Trophoblast cell (in vitro differentiated cells and primary cell): ENCODE data around the gene SLC4A2.
"Not testable (repeated sequence)": the region's sequence is repeated elsewhere in the genome, so short reads cannot be mapped to it uniquely, and the experiment has no call there.

ENCODE experiments used
- DNase-seq, 2 donors: peaks; one replicate each; pipeline ENCODE4 v3.0.0-alpha.2; 2016
- H2AFZ ChIP-seq: 2 replicates; pipeline ENCODE4 v1.6.1; 2013; ENCODE audit warnings: low read length, moderate library complexity, mild to moderate bottlenecking; ENCODE audit not compliant: insufficient read depth, poor library complexity
- H2AK5ac ChIP-seq: 2 replicates; pipeline ENCODE4 v1.6.1; 2013; ENCODE audit warnings: mild to moderate bottlenecking, low read length
- H2BK120ac ChIP-seq: 2 replicates; pipeline ENCODE4 v1.6.1; 2013; ENCODE audit warnings: low read length, mild to moderate bottlenecking, moderate library complexity; ENCODE audit not compliant: insufficient read depth, poor library complexity
- H2BK12ac ChIP-seq: 2 replicates; pipeline ENCODE4 v1.6.1; 2013; ENCODE audit warnings: mild to moderate bottlenecking, low read length, moderate library complexity
- H2BK5ac ChIP-seq: 2 replicates; pipeline ENCODE4 v1.6.1; 2013; ENCODE audit warnings: low read length, low read depth, moderate library complexity, mild to moderate bottlenecking; ENCODE audit not compliant: poor library complexity
- H3K14ac ChIP-seq: 2 replicates; pipeline ENCODE4 v1.6.1; 2013; ENCODE audit warnings: mild to moderate bottlenecking, low read length
- H3K18ac ChIP-seq: 2 replicates; pipeline ENCODE4 v1.6.1; 2013; ENCODE audit warnings: mild to moderate bottlenecking, low read length
- H3K23ac ChIP-seq: 2 replicates; pipeline ENCODE4 v1.6.1; 2013; ENCODE audit warnings: low read length
- H3K27ac ChIP-seq: 2 replicates; pipeline ENCODE4 v1.5.1; 2013; ENCODE audit warnings: low read depth, mild to moderate bottlenecking, inconsistent platforms, low read length, moderate library complexity
- H3K27me3 ChIP-seq: 2 replicates; pipeline ENCODE4 v1.6.1; 2013; ENCODE audit warnings: inconsistent platforms, mild to moderate bottlenecking, low read length, moderate library complexity; ENCODE audit not compliant: insufficient read depth
- H3K36me3 ChIP-seq, 2 experiments: 1 replicate in 1 of 2; 2 replicates in 1 of 2; pipeline ENCODE4 v1.6.1; 2013; ENCODE audit warnings: low read length in 2 of 2, mild to moderate bottlenecking in 2 of 2, moderate library complexity in 1 of 2; ENCODE audit not compliant: insufficient read depth in 2 of 2, control insufficient read depth in 1 of 2
- H3K4ac ChIP-seq: 2 replicates; pipeline ENCODE4 v1.6.1; 2013; ENCODE audit warnings: low read depth, mild to moderate bottlenecking, low read length, moderate library complexity
- H3K4me1 ChIP-seq, 2 experiments: 1 replicate in 1 of 2; 2 replicates in 1 of 2; pipeline ENCODE4 v1.6.1; 2013; ENCODE audit warnings: low read length in 2 of 2, mild to moderate bottlenecking in 2 of 2, moderate library complexity in 1 of 2; ENCODE audit not compliant: insufficient read depth in 2 of 2, control insufficient read depth in 1 of 2
- H3K4me2 ChIP-seq: 2 replicates; pipeline ENCODE4 v1.6.1; 2013; ENCODE audit warnings: inconsistent platforms, mild to moderate bottlenecking, low read length, moderate library complexity
- H3K4me3 ChIP-seq: 2 replicates; pipeline ENCODE4 v1.5.1; 2013; ENCODE audit warnings: mild to moderate bottlenecking, low read depth, low read length, inconsistent platforms
- H3K79me1 ChIP-seq: one replicate; pipeline ENCODE4 v1.6.1; 2013; ENCODE audit warnings: low read length
- H3K79me2 ChIP-seq: 2 replicates; pipeline ENCODE4 v1.6.1; 2013; ENCODE audit warnings: low read length, mild to moderate bottlenecking; ENCODE audit not compliant: control insufficient read depth, insufficient read depth, poor library complexity
- H3K9ac ChIP-seq: 2 replicates; pipeline ENCODE4 v1.6.1; 2013; ENCODE audit warnings: mild to moderate bottlenecking, low read length
- H3K9me3 ChIP-seq: 2 replicates; pipeline ENCODE4 v1.6.1; 2013; ENCODE audit warnings: low read depth, mild to moderate bottlenecking, control low read depth, inconsistent platforms, low read length; ENCODE audit not compliant: insufficient read depth
- H4K12ac ChIP-seq: 2 replicates; pipeline ENCODE4 v1.6.1; 2013; ENCODE audit warnings: low read depth, mild to moderate bottlenecking, low read length, moderate library complexity
- H4K8ac ChIP-seq: 2 replicates; pipeline ENCODE4 v1.6.1; 2013; ENCODE audit warnings: low read depth, mild to moderate bottlenecking, low read length, moderate library complexity
- H4K91ac ChIP-seq: one replicate; pipeline ENCODE4 v1.6.1; 2013; ENCODE audit warnings: low read depth, mild to moderate bottlenecking, low read length, moderate library complexity
- whole genome bisulfite sequencing: extraction: QIAGEN DNeasy Blood & Tissue Kit; methylation state at CpG from one replicate; pipeline ENCODE4 v1.1.7; 2013; ENCODE audit warnings: missing lambda C conversion rate; ENCODE audit not compliant: insufficient read length, insufficient coverage; ENCODE audit errors: extremely low coverage; 5-methylcytosine and 5-hydroxymethylcytosine counted together

Gene SLC4A2

GRCh38 chr7:151038951-151039849 lies 20.2 kb upstream of the SLC4A2 start:
- no peak overlapping the region for H3K9ac ChIP-seq
- peaks cover 19 to 21% of the 10 kb centered on the region in 2 experiments for H3K4me1 ChIP-seq
- H3K27ac ChIP-seq = peak overlapping the region; percentile 87
- peak overlapping the region; percentile 64 for H2BK5ac ChIP-seq
- no peak overlapping the region for H3K23ac ChIP-seq
- WGBS = no CpG with 5 or more reads among the region's 12 CpGs
- peak overlapping the region; percentile 74 for H4K91ac ChIP-seq
- peak overlapping the region; percentile 25 for H4K8ac ChIP-seq
- peak overlapping the region; percentile 41 for H3K14ac ChIP-seq
- H3K9me3 ChIP-seq = peaks cover 1% of the 10 kb centered on the region
- no peaks in the 10 kb centered on the region for H3K79me2 ChIP-seq
- H3K4ac ChIP-seq = peak overlapping the region; percentile 13
- H2BK12ac ChIP-seq = peak overlapping the region; percentile 42
- H3K18ac ChIP-seq = peak overlapping the region; percentile 40
- H3K27me3 ChIP-seq = no peaks in the 10 kb centered on the region
- peaks cover 42 to 55% of the 10 kb centered on the region in 2 experiments for H3K36me3 ChIP-seq
- H3K4me3 ChIP-seq = no peak overlapping the region
- H3K79me1 ChIP-seq = peaks cover 13% of the 10 kb centered on the region
- H2AK5ac ChIP-seq = peak overlapping the region; percentile 31
- H3K4me2 ChIP-seq = no peak overlapping the region
- peak; percentile 66 to 70 for DNase-seq
- H2AFZ ChIP-seq = no peak overlapping the region
- H4K12ac ChIP-seq = no peak overlapping the region
- H2BK120ac ChIP-seq = peak overlapping the region; percentile 65

- peak overlapping the region; percentile 41 for H3K14ac ChIP-seq
- no peak overlapping the region for H3K23ac ChIP-seq
- peak overlapping the region; percentile 42 for H2BK12ac ChIP-seq
- H3K36me3 ChIP-seq = peaks cover 40 to 49% of the 10 kb centered on the region in 2 experiments
- WGBS = no CpG with 5 or more reads among the region's 18 CpGs
- no peak overlapping the region for H3K9ac ChIP-seq
- peaks cover 1% of the 10 kb centered on the region for H3K9me3 ChIP-seq
- H3K18ac ChIP-seq = peak overlapping the region; percentile 33
- H2BK120ac ChIP-seq = peak overlapping the region; percentile 65
- H3K79me2 ChIP-seq = no peaks in the 10 kb centered on the region
- H3K4me1 ChIP-seq = peaks cover 19 to 21% of the 10 kb centered on the region in 2 experiments
- no peak for DNase-seq
- H3K4ac ChIP-seq = peak overlapping the region; percentile 12
- no peak overlapping the region for H2AFZ ChIP-seq
- H3K4me2 ChIP-seq = no peak overlapping the region
- H3K27ac ChIP-seq = peak overlapping the region; percentile 76
- peak overlapping the region; percentile 25 for H4K8ac ChIP-seq
- peak overlapping the region; percentile 31 for H2AK5ac ChIP-seq
- peak overlapping the region; percentile 74 for H4K91ac ChIP-seq
- no peak overlapping the region for H3K4me3 ChIP-seq
- H3K79me1 ChIP-seq = peaks cover 13% of the 10 kb centered on the region
- H2BK5ac ChIP-seq = peak overlapping the region; percentile 64
- no peak overlapping the region for H4K12ac ChIP-seq
- H3K27me3 ChIP-seq = no peaks in the 10 kb centered on the region
These were observed 19.4 kb upstream of the SLC4A2 start for GRCh38 chr7:151039850-151040548.

- WGBS = no CpG with 5 or more reads among the region's 30 CpGs
- peaks cover 19 to 21% of the 10 kb centered on the region in 2 experiments for H3K4me1 ChIP-seq
- peaks cover 1% of the 10 kb centered on the region for H3K9me3 ChIP-seq
These were observed 18.6 kb upstream of the SLC4A2 start for GRCh38 chr7:151040616-151041375.

GRCh38 chr7:151043449-151043848 lies 15.9 kb upstream of the SLC4A2 start:
- H2BK5ac ChIP-seq, H3K18ac ChIP-seq, H3K9me3 ChIP-seq, H3K23ac ChIP-seq, H3K4me3 ChIP-seq, H3K4me2 ChIP-seq, H3K79me2 ChIP-seq, H4K12ac ChIP-seq, DNase-seq, H3K9ac ChIP-seq, H2AFZ ChIP-seq, H3K14ac ChIP-seq, H2AK5ac ChIP-seq, H4K91ac ChIP-seq, H3K4ac ChIP-seq, H2BK120ac ChIP-seq, H4K8ac ChIP-seq, H2BK12ac ChIP-seq, H3K27me3 ChIP-seq, H3K27ac ChIP-seq: not testable (repeated sequence)
- peaks cover 26 to 33% of the 10 kb centered on the region in 2 experiments for H3K36me3 ChIP-seq
- peaks cover 11% of the 10 kb centered on the region for H3K79me1 ChIP-seq
- peaks cover 17 to 18% of the 10 kb centered on the region in 2 experiments for H3K4me1 ChIP-seq
- no CpG with 5 or more reads among the region's 10 CpGs for WGBS

More at GRCh38 chr7:151040616-151041375, 18.6 kb upstream of the SLC4A2 start:
- no peak overlapping the region for H2AFZ ChIP-seq
- peak overlapping the region; percentile 65 for H2BK120ac ChIP-seq
- H3K18ac ChIP-seq = no peak overlapping the region
- H3K4me3 ChIP-seq = no peak overlapping the region
- H4K8ac ChIP-seq = no peak overlapping the region
- no peak overlapping the region for H3K9ac ChIP-seq
- H3K36me3 ChIP-seq = peaks cover 39 to 47% of the 10 kb centered on the region in 2 experiments
- peak overlapping the region; percentile 13 for H2AK5ac ChIP-seq
- no peaks in the 10 kb centered on the region for H3K27me3 ChIP-seq
- H3K79me2 ChIP-seq = no peaks in the 10 kb centered on the region
- peak overlapping the region; percentile 74 for H4K91ac ChIP-seq
- H4K12ac ChIP-seq = no peak overlapping the region
- peaks cover 13% of the 10 kb centered on the region for H3K79me1 ChIP-seq
- no peak overlapping the region for H2BK5ac ChIP-seq
- peak overlapping the region; percentile 42 for H2BK12ac ChIP-seq
- H3K27ac ChIP-seq = no peak overlapping the region
- H3K4ac ChIP-seq = no peak overlapping the region
- H3K23ac ChIP-seq = no peak overlapping the region
- peak overlapping the region; percentile 33 for H3K14ac ChIP-seq
- no peak overlapping the region for H3K4me2 ChIP-seq
- DNase-seq = no peak
